B cell (primary cell): Measurements from ENCODE around the gene UNC13C.

Experiments
- EZH2 ChIP-seq: IDR thresholded peaks from 2 replicates; pipeline ENCODE4 v1.6.1; 2012; ENCODE audit warnings: borderline replicate concordance, low read depth, mild to moderate bottlenecking, moderate library complexity, low read length; ENCODE audit not compliant: insufficient read depth, poor library complexity, severe bottlenecking
- TF ChIP-seq, protein P1 (sequence below): fragments of 200-600 bp; IDR thresholded peaks from one replicate; pipeline ENCODE4 v1.8.0; 2022; ENCODE audit warnings: antibody characterized with exemption, mild to moderate bottlenecking

DNA sequence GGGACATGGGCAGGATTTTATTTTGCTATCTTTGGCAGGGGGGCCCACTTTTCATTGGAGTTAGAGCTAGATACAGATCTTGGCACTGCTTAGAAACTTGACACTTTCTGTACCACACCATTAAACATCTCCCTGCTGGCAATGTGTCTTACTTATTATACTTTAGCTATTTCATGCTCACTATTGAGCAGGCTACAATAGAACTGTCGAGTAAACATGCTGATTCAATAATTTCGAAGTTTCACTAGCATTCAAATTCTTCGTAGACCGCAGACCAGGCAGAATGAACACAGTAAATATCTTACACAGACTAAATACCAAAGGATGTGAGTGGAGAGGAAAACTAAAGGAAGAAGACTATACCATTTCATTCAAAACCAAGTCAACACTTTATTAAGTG, 180.8 kb downstream of the UNC13C start:
- TF ChIP-seq, protein P1, sequence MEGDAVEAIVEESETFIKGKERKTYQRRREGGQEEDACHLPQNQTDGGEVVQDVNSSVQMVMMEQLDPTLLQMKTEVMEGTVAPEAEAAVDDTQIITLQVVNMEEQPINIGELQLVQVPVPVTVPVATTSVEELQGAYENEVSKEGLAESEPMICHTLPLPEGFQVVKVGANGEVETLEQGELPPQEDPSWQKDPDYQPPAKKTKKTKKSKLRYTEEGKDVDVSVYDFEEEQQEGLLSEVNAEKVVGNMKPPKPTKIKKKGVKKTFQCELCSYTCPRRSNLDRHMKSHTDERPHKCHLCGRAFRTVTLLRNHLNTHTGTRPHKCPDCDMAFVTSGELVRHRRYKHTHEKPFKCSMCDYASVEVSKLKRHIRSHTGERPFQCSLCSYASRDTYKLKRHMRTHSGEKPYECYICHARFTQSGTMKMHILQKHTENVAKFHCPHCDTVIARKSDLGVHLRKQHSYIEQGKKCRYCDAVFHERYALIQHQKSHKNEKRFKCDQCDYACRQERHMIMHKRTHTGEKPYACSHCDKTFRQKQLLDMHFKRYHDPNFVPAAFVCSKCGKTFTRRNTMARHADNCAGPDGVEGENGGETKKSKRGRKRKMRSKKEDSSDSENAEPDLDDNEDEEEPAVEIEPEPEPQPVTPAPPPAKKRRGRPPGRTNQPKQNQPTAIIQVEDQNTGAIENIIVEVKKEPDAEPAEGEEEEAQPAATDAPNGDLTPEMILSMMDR, result no peak
- TF ChIP-seq EZH2, result no peak
